CD4-positive, alpha-beta T cell treated with Interferon gamma for 1 hour (primary cell): ENCODE results near the gene WWTR1.

Source experiments
- DNase-seq: peaks from one replicate; pipeline ENCODE4 v3.0.0-alpha.2; 2020

WWTR1 gene

GRCh38 chr3:149589332-149589731 is 68.5 kb downstream of the WWTR1 start:
- DNase-seq: no peak

GRCh38 chr3:149588909-149589308 is 68.9 kb downstream of the WWTR1 start:
- DNase-seq: no peak

GRCh38 chr3:149587383-149587782 is 70.4 kb downstream of the WWTR1 start:
- no peak for DNase-seq

GRCh38 chr3:149586871-149587270 is 71.0 kb downstream of the WWTR1 start:
- no peak for DNase-seq

- DNase-seq: no peak
Measured at GRCh38 chr3:149585401-149585726, 72.5 kb downstream of the WWTR1 start.

GRCh38 chr3:149583921-149584635 is 73.7 kb downstream of the WWTR1 start:
- no peak for DNase-seq

- DNase-seq: no peak
Measured at GRCh38 chr3:149582395-149582794, 75.4 kb downstream of the WWTR1 start.

GRCh38 chr3:149581681-149582370 is 76.0 kb downstream of the WWTR1 start:
- no peak for DNase-seq

GRCh38 chr3:149581248-149581647 is 76.6 kb downstream of the WWTR1 start:
- no peak for DNase-seq

- no peak for DNase-seq
Measured at GRCh38 chr3:149579838-149580542, 77.8 kb downstream of the WWTR1 start.

GRCh38 chr3:149579161-149579560 is 78.7 kb downstream of the WWTR1 start:
- DNase-seq: no peak

GRCh38 chr3:149577801-149578200 is 80.0 kb downstream of the WWTR1 start:
- no peak for DNase-seq

- no peak for DNase-seq
Measured at GRCh38 chr3:149575961-149576564, 81.8 kb downstream of the WWTR1 start.

GRCh38 chr3:149575213-149575960 is 82.4 kb downstream of the WWTR1 start:
- DNase-seq: no peak

GRCh38 chr3:149572796-149573414 is 84.9 kb downstream of the WWTR1 start:
- no peak for DNase-seq

- DNase-seq: no peak
Measured at GRCh38 chr3:149571381-149571780, 86.4 kb downstream of the WWTR1 start.

GRCh38 chr3:149570016-149570415 is 87.8 kb downstream of the WWTR1 start:
- no peak for DNase-seq

- no peak for DNase-seq
Measured at GRCh38 chr3:149567381-149567780, 90.4 kb downstream of the WWTR1 start.

- no peak for DNase-seq
Measured at GRCh38 chr3:149566292-149566975, 91.4 kb downstream of the WWTR1 start.

GRCh38 chr3:149564079-149564478 is 93.7 kb downstream of the WWTR1 start:
- DNase-seq: no peak

- DNase-seq: no peak
Measured at GRCh38 chr3:149563114-149563513, 94.7 kb downstream of the WWTR1 start.

- DNase-seq: no peak
Measured at GRCh38 chr3:149560617-149561016, 97.2 kb downstream of the WWTR1 start.
